Spleen (tissue), 11 donors: ENCODE results near the gene TAC3. TPM values are rescaled to one million over a fixed set of nuclear protein-coding genes. Genes with fewer than 3 reads are reported as not detected.
"Not testable (repeated sequence)": the region's sequence is repeated elsewhere in the genome, so short reads cannot be mapped to it uniquely, and the experiment has no call there.

Experiments
- DNase-seq: peaks from one replicate; pipeline ENCODE4 v3.0.0-alpha.2; 2020
- H3K27ac ChIP-seq, 8 donors: fragments of 200-600 bp; sonication (generic) in 7 of 8; 1 replicate in 4 of 8; 2 replicates in 4 of 8; pipeline versions ENCODE4 v1.5.0 to v1.8.0; 2016 to 2021; ENCODE audit warnings: inconsistent platforms in 4 of 8, mild to moderate bottlenecking in 4 of 8, moderate library complexity in 1 of 8
- H3K27me3 ChIP-seq, 7 donors: fragments of 200-600 bp; sonication (generic) in 6 of 7; replicated peaks in 1 of 7; 1 replicate in 4 of 7; 2 replicates in 3 of 7; pipeline versions ENCODE4 v1.5.0 to v1.8.0; 2016 to 2021; ENCODE audit warnings: inconsistent platforms in 3 of 7, mild to moderate bottlenecking in 1 of 7
- H3K36me3 ChIP-seq, 6 donors: fragments of 200-600 bp; sonication (generic) in 5 of 6; 1 replicate in 4 of 6; 2 replicates in 2 of 6; pipeline versions ENCODE4 v1.5.0 to v1.8.0; 2016 to 2021; ENCODE audit warnings: inconsistent platforms in 2 of 6
- H3K4me1 ChIP-seq, 6 donors: fragments of 200-600 bp; sonication (generic) in 5 of 6; 1 replicate in 3 of 6; 2 replicates in 3 of 6; pipeline versions ENCODE4 v1.5.0 to v1.8.0; 2016 to 2021; ENCODE audit warnings: inconsistent platforms in 3 of 6
- H3K4me3 ChIP-seq, 8 donors: fragments of 200-600 bp; sonication (generic) in 7 of 8; 1 replicate in 4 of 8; 2 replicates in 4 of 8; pipeline versions ENCODE4 v1.5.0 to v1.8.0; 2016 to 2021; ENCODE audit warnings: inconsistent platforms in 4 of 8, mild to moderate bottlenecking in 4 of 8, moderate library complexity in 2 of 8
- H3K9me3 ChIP-seq, 8 donors: fragments of 200-600 bp; sonication (generic) in 7 of 8; 1 replicate in 4 of 8; 2 replicates in 4 of 8; pipeline versions ENCODE4 v1.5.0 to v1.8.0; 2016 to 2021; ENCODE audit warnings: inconsistent platforms in 4 of 8
- CTCF ChIP-seq, 11 experiments: fragments of 200-600 bp in 7 of 11; fragments of 450-650 bp in 4 of 11; sonication (generic) in 4 of 11; IDR thresholded peaks in 8 of 11; conservative IDR thresholded peaks in 3 of 11; 1 replicate in 7 of 11; 2 replicates in 4 of 11; pipeline versions ENCODE4 v1.4.0 to v1.8.0; 2016 to 2021; ENCODE audit warnings: antibody characterized with exemption in 11 of 11, inconsistent platforms in 4 of 11, mild to moderate bottlenecking in 1 of 11
- POLR2A ChIP-seq, 3 donors: fragments of 450-650 bp; IDR thresholded peaks; one replicate each; pipeline ENCODE4 v1.5.1; 2017; ENCODE audit warnings: antibody characterized with exemption in 3 of 3, mild to moderate bottlenecking in 1 of 3
- POLR2AphosphoS5 ChIP-seq, 3 donors: sonication (generic); formaldehyde crosslinking; IDR thresholded peaks; one replicate each; pipeline ENCODE4 v1.5.1; 2017; ENCODE audit warnings: antibody characterized with exemption in 3 of 3
- WGBS, 5 donors: extraction: QIAGEN DNeasy Blood & Tissue Kit in 3 of 5; methylation state at CpG; one replicate each; pipeline versions ENCODE4 v1.1.5 to v1.1.7; 2013 to 2018; 5-methylcytosine and 5-hydroxymethylcytosine counted together
- intact Hi-C: fragments of 100-400 bp; cut with DNase I; formaldehyde crosslinking; loops from one replicate; pipeline ENCODE4 v1.15.0; 2023; ENCODE audit warnings: low total_unique reads
- polyA plus RNA-seq, 3 donors: library from polyadenylated mRNA; stranded (reverse); fragments of 200-250 nt; gene quantifications; one replicate each; pipeline ENCODE4 v1.2.1, GENCODE V29; 2013
- total RNA-seq, 7 donors: library from RNA; depleted of rRNA in 3 of 7; stranded (reverse); fragments of >200 nt in 3 of 7; fragmentation: NEBNext Ultra II Directional in 4 of 7; extraction: Animal tissue kit (Norgen Biotek cat#: 25700) in 4 of 7; gene quantifications; one replicate each; pipeline versions ENCODE4 v1.1.0 to v1.2.1, GENCODE V29; 2016 to 2021
- donor health status: healthy with polysubstance abuse.
- donor health status: DM: no; HTN: no; CAD: no; lungs with moderate emphysema.
- donor health status: DM: no; HTN: no; CAD: no.
- donor health status: Bipolar disorder and iron deficiency.
- donor health status: healthy.
- donor health status: DM: no; HTN: no; CAD: no.
- donor health status: DM: yes; HTN: yes; CAD: no.

TAC3 gene
- total and polyA plus RNA-seq, 10 donors = 0.11 to 0.20 TPM; not detected in 8

- Histone ChIP-seq H3K27me3 (no peaks in the 10 kb centered on the region), H3K36me3 (peaks cover 0 to 54% (median 9%) of the 10 kb centered on the region in 6 donors), H3K27ac (peak overlapping the region in 7 of 8 donors; percentile 37 to 75 (median 61)), H3K9me3 (no peaks in the 10 kb centered on the region), H3K4me3 (no peak overlapping the region), H3K4me1 (peaks cover 0 to 50% (median 18%) of the 10 kb centered on the region in 6 donors)
- 82 to 92% (median 87%) methylated on average over 6 of the region's 6 CpGs for WGBS, 5 donors
- TF ChIP-seq POLR2AphosphoS5 (IDR thresholded peaks at IDR 0.05) (no peak), CTCF (IDR thresholded peaks at IDR 0.05 in 8 of 11, conservative IDR thresholded peaks at IDR 0.05 in 3 of 11) (no peak), POLR2A (IDR thresholded peaks at IDR 0.05) (no peak)
- intact Hi-C loops = loop anchor here (5.0 kb wide), 1 partner anchor 40 kb away; the partner anchor contains the start of gene TAC3
- no peak for DNase-seq
Measured at GRCh38 chr12:57057067-57057751, 40.9 kb upstream of the TAC3 start.

- Histone ChIP-seq H3K4me3 (no peak overlapping the region), H3K9me3 (no peaks in the 10 kb centered on the region), H3K27ac (peak overlapping the region in 6 of 8 donors; percentile 37 to 75 (median 63)), H3K36me3 (peaks cover 0 to 47% (median 9%) of the 10 kb centered on the region in 6 donors), H3K27me3 (no peaks in the 10 kb centered on the region), H3K4me1 (peaks cover 0 to 47% (median 18%) of the 10 kb centered on the region in 6 donors)
- intact Hi-C loops = loop anchor here (5.0 kb wide), 1 partner anchor 39 kb away; the partner anchor contains the start of gene TAC3
- 42 to 75% (median 60%) methylated on average over 3 of the region's 3 CpGs for WGBS, 5 donors
- no peak for TF ChIP-seq CTCF (IDR thresholded peaks at IDR 0.05 in 8 of 11, conservative IDR thresholded peaks at IDR 0.05 in 3 of 11)
- TF ChIP-seq POLR2A (IDR thresholded peaks at IDR 0.05) = no peak
- TF ChIP-seq POLR2AphosphoS5 (IDR thresholded peaks at IDR 0.05) = no peak
- DNase-seq = no peak
Measured at GRCh38 chr12:57055824-57056223, 39.5 kb upstream of the TAC3 start.

GRCh38 chr12:57053901-57054300 is 37.6 kb upstream of the TAC3 start:
- H3K4me3 ChIP-seq, H3K27me3 ChIP-seq, H3K27ac ChIP-seq, DNase-seq, H3K9me3 ChIP-seq, intact Hi-C loops: not testable (repeated sequence)
- peaks cover 0 to 28% (median under 1%) of the 10 kb centered on the region in 6 donors for H3K36me3 ChIP-seq
- WGBS, 5 donors = 91 to 97% (median 95%) methylated on average over 4 of the region's 4 CpGs
- H3K4me1 ChIP-seq = peaks cover 0 to 42% (median 21%) of the 10 kb centered on the region in 6 donors

GRCh38 chr12:57053146-57053545 is 36.8 kb upstream of the TAC3 start:
- intact Hi-C loops, H3K27me3 ChIP-seq, H3K4me3 ChIP-seq, H3K9me3 ChIP-seq, H3K27ac ChIP-seq, DNase-seq: not testable (repeated sequence)
- Histone ChIP-seq H3K4me1 (peaks cover 0 to 45% (median 24%) of the 10 kb centered on the region in 6 donors), H3K36me3 (peaks cover 0 to 20% (median 0%) of the 10 kb centered on the region in 6 donors)
- 96 to 100% (median 99%) methylated on average over 4 of the region's 4 CpGs for WGBS, 5 donors

GRCh38 chr12:57051011-57051410 is 34.7 kb upstream of the TAC3 start:
- intact Hi-C loops = no loop called here
- no peaks in the 10 kb centered on the region for H3K36me3 ChIP-seq
- TF ChIP-seq POLR2AphosphoS5 (IDR thresholded peaks at IDR 0.05) (no peak), POLR2A (IDR thresholded peaks at IDR 0.05) (no peak), CTCF (IDR thresholded peaks at IDR 0.05 in 8 of 11, conservative IDR thresholded peaks at IDR 0.05 in 3 of 11) (no peak)
- DNase-seq = no peak
- 95 to 100% (median 100%) methylated on average over 1 of the region's 1 CpG for WGBS, 5 donors
- H3K4me1 ChIP-seq = peaks cover 0 to 48% (median 30%) of the 10 kb centered on the region in 6 donors
- H3K9me3 ChIP-seq = no peaks in the 10 kb centered on the region
- H3K4me3 ChIP-seq = no peak overlapping the region
- H3K27ac ChIP-seq = no peak overlapping the region
- no peaks in the 10 kb centered on the region for H3K27me3 ChIP-seq
